DND-41 (cell line): ENCODE measurements around the gene SH3BP5.

Experiments used
- CTCF ChIP-seq: IDR thresholded peaks from 2 replicates; pipeline ENCODE4 v1.5.1; 2012; ENCODE audit warnings: borderline replicate concordance, low read length, moderate library complexity, mild to moderate bottlenecking; ENCODE audit not compliant: poor library complexity, severe bottlenecking; ENCODE audit errors: extremely low read depth
- EZH2 ChIP-seq: IDR thresholded peaks from 3 replicates; pipeline ENCODE4 v1.6.1; 2012; ENCODE audit warnings: borderline replicate concordance, low read depth, mild to moderate bottlenecking, moderate library complexity, low read length, inconsistent platforms; ENCODE audit not compliant: severe bottlenecking

- TF ChIP-seq CTCF (no peak), EZH2 (no peak)
Measured at GRCh38 chr3:15216501-15216900, 115.9 kb downstream of the SH3BP5 start.
